Fibroblast of lung (primary cell): ENCODE measurements around the gene PCIF1.

Experiments used
- EZH2 ChIP-seq: IDR thresholded peaks from 2 replicates; pipeline ENCODE4 v1.5.1; 2012; ENCODE audit warnings: low read length, control low read depth, mild to moderate bottlenecking; ENCODE audit errors: missing control alignments
- TF ChIP-seq, protein P1 (sequence below), 2 donors: IDR thresholded peaks in 1 of 2; conservative IDR thresholded peaks in 1 of 2; 1 replicate in 1 of 2; 2 replicates in 1 of 2; pipeline ENCODE4 v1.5.1; 2011 to 2012; ENCODE audit warnings: low read length in 2 of 2, control low read depth in 1 of 2, inconsistent platforms in 1 of 2, low read depth in 1 of 2, mild to moderate bottlenecking in 1 of 2

DNA sequence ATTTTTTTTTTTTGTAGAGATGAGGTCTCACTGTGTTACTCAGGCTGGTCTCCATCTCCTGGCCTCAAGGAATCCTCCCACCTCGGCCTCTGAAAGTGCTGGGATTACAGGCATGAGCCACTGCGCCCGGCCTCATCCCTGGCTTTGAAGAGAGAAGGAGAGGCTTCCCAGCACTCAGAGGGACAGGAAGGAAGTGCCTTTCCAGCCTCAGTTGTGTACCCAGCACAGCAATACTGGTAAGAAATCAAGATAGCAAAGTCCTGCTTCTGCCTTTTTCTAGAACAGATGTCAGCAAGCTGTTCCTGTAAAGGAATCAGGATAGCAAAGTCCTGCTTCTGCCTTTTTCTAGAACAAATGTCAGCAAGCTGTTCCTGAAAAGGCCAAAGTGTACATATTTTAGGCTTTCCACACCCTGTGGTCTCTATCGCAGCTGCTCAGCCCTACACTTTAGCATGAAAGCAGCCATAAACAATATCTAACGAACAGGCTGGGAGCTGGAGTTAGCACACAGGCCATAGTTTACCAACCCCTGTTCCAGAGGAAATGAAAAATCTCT lies 16.2 kb upstream of the PCIF1 start:
- TF ChIP-seq, protein P1, sequence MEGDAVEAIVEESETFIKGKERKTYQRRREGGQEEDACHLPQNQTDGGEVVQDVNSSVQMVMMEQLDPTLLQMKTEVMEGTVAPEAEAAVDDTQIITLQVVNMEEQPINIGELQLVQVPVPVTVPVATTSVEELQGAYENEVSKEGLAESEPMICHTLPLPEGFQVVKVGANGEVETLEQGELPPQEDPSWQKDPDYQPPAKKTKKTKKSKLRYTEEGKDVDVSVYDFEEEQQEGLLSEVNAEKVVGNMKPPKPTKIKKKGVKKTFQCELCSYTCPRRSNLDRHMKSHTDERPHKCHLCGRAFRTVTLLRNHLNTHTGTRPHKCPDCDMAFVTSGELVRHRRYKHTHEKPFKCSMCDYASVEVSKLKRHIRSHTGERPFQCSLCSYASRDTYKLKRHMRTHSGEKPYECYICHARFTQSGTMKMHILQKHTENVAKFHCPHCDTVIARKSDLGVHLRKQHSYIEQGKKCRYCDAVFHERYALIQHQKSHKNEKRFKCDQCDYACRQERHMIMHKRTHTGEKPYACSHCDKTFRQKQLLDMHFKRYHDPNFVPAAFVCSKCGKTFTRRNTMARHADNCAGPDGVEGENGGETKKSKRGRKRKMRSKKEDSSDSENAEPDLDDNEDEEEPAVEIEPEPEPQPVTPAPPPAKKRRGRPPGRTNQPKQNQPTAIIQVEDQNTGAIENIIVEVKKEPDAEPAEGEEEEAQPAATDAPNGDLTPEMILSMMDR (conservative IDR thresholded peaks at IDR 0.05 in 1 of 2, IDR thresholded peaks at IDR 0.05 in 1 of 2; ENCODE audit: low read depth in 1 of 2, low read length in 2 of 2): no peak
- no peak for TF ChIP-seq EZH2
